ENCODE data around the gene PRPH2.

The PRPH2 gene

GRCh38 chr6:42726026-42726425, 3.6 kb upstream of the PRPH2 start:
- peaks cover 5% of the 10 kb centered on the region for H3K4me1 Mint-ChIP-seq
- no peak overlapping the region for H3K27ac Mint-ChIP-seq
- TF ChIP-seq CTCF (IDR thresholded peaks at IDR 0.05; ENCODE audit: unreplicated experiment in 3 of 3), result no peak
- no peaks in the 10 kb centered on the region for H3K9me3 Mint-ChIP-seq
- H3K36me3 Mint-ChIP-seq (ENCODE audit: low read depth), result no peaks in the 10 kb centered on the region
- peaks cover 6% of the 10 kb centered on the region for H3K27me3 Mint-ChIP-seq (ENCODE audit: low read depth)
- no peak overlapping the region for H3K4me3 Mint-ChIP-seq

- Mint-ChIP-seq H3K4me1 (peaks cover 5% of the 10 kb centered on the region), H3K9me3 (no peaks in the 10 kb centered on the region), H3K27me3 (ENCODE audit: low read depth) (peaks cover 15% of the 10 kb centered on the region), H3K36me3 (ENCODE audit: low read depth) (no peaks in the 10 kb centered on the region), H3K27ac (no peak overlapping the region), H3K4me3 (no peak overlapping the region)
- TF ChIP-seq CTCF (IDR thresholded peaks at IDR 0.05; ENCODE audit: unreplicated experiment in 3 of 3), result no peak
Observed at GRCh38 chr6:42724825-42725224, 2.4 kb upstream of the PRPH2 start.

- H3K27me3 Mint-ChIP-seq (ENCODE audit: low read depth), result peaks cover 16% of the 10 kb centered on the region
- no peaks in the 10 kb centered on the region for H3K4me1 Mint-ChIP-seq
- TF ChIP-seq CTCF (IDR thresholded peaks at IDR 0.05; ENCODE audit: unreplicated experiment in 3 of 3), result no peak
- no peak overlapping the region for H3K27ac Mint-ChIP-seq
- no peaks in the 10 kb centered on the region for H3K9me3 Mint-ChIP-seq
- no peaks in the 10 kb centered on the region for H3K36me3 Mint-ChIP-seq (ENCODE audit: low read depth)
- no peak overlapping the region for H3K4me3 Mint-ChIP-seq
Observed at GRCh38 chr6:42720739-42721138, 1.7 kb downstream of the PRPH2 start.

- no peak overlapping the region for H3K27ac Mint-ChIP-seq
Observed at GRCh38 chr6:42715871-42716270, 6.5 kb downstream of the PRPH2 start.

GRCh38 chr6:42714098-42714761, 8.2 kb downstream of the PRPH2 start:
- H3K4me1 Mint-ChIP-seq, result peaks cover 7% of the 10 kb centered on the region
- H3K9me3 Mint-ChIP-seq, result peaks cover 13% of the 10 kb centered on the region
- H3K36me3 Mint-ChIP-seq (ENCODE audit: low read depth), result no peaks in the 10 kb centered on the region
- no peak overlapping the region for H3K27ac Mint-ChIP-seq
- no peaks in the 10 kb centered on the region for H3K27me3 Mint-ChIP-seq (ENCODE audit: low read depth)
- H3K4me3 Mint-ChIP-seq, result no peak overlapping the region
- TF ChIP-seq CTCF (IDR thresholded peaks at IDR 0.05; ENCODE audit: unreplicated experiment in 3 of 3), result no peak

More at GRCh38 chr6:42715871-42716270, 6.5 kb downstream of the PRPH2 start:
- no peak for TF ChIP-seq CTCF (IDR thresholded peaks at IDR 0.05; ENCODE audit: unreplicated experiment in 3 of 3)
- Mint-ChIP-seq H3K36me3 (ENCODE audit: low read depth) (no peaks in the 10 kb centered on the region), H3K9me3 (peaks cover 8% of the 10 kb centered on the region), H3K4me1 (no peaks in the 10 kb centered on the region), H3K27me3 (ENCODE audit: low read depth) (peaks cover 10% of the 10 kb centered on the region), H3K4me3 (no peak overlapping the region)

GRCh38 chr6:42711930-42712329, 10.5 kb downstream of the PRPH2 start:
- peaks cover 13% of the 10 kb centered on the region for H3K9me3 Mint-ChIP-seq
- H3K27me3 Mint-ChIP-seq (ENCODE audit: low read depth), result no peaks in the 10 kb centered on the region
- no peak overlapping the region for H3K27ac Mint-ChIP-seq
- H3K4me3 Mint-ChIP-seq, result no peak overlapping the region
- TF ChIP-seq CTCF (IDR thresholded peaks at IDR 0.05; ENCODE audit: unreplicated experiment in 3 of 3), result no peak
- peaks cover 7% of the 10 kb centered on the region for H3K4me1 Mint-ChIP-seq
- no peaks in the 10 kb centered on the region for H3K36me3 Mint-ChIP-seq (ENCODE audit: low read depth)
